Smooth muscle cell of the brain vasculature (primary cell): ENCODE measurements around the gene SUSD5.
A peak's percentile ranks its signal among the peaks of the same experiment; 100 is the strongest.
"Not testable (repeated sequence)": the region's sequence is repeated elsewhere in the genome, so short reads cannot be mapped to it uniquely, and the experiment has no call there.

ENCODE experiments used
- DNase-seq: peaks from one replicate; pipeline ENCODE4 v3.0.0-alpha.2; 2012; ENCODE audit warnings: low read depth, low spot score

Gene SUSD5

DNA sequence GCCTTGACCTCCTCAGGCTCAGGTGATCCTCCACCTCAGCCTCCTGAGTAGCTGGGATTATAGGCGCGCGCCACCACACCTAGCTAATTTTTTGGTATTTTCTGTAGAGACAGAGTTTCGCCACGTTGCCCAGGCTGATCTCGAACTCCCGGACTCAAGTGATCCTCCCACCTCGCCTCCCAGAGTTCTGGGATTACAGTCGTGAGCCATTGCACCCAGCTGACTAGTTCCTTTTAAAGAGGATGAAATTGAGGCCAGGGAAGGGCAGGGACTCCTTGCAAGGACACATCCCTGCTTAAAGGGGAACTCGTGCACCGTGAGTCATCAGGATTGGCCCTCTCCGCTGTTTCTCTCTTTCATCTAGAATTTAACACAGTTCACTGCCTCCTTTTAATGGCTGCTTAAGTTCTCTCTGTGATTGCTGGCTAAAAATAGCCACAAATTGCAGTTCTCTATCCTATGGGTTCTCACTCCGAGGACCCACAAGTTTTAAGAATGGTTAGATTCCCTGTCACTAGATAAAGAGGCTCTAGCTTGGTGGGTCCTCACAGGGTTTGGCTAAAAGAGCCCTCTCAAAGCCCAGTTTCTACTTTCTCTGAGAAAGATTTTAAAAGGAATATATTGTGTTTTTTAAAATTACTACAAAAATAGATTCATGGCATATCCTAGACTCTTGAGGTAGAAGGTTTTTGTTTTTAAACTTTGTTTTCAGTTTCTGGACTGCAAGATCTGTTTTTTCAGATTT, 103.4 kb downstream of the SUSD5 start:
- DNase-seq, result no peak

DNA sequence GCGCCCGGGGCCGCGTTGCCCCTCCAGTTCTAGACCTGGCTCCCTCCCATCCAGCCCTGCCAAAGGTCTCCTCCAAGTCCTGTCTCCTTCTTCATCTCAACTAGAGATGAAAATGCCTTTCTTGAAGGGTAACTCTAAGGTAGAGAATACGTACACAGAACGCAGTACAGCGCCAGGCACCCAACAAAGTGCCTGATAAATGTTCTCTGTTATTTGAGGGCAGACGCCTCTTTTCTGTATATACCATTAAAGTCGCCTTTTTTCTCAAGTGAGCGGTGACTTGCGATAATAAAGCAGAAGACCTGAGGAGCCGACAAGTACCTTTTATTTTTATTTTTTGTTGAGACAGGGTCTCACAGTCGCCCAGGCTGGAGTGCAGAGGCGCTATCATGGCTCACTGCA, 104.0 kb downstream of the SUSD5 start:
- no peak for DNase-seq

- peak; percentile 93 for DNase-seq
Observed at GRCh38 chr3:33113772-33114621, 104.6 kb downstream of the SUSD5 start, which contains the start of gene CRTAP. CRTAP (plus strand) TSS chr3:33114014; CDS start chr3:33114078, 64 bp downstream.

- DNase-seq, result no peak
Observed at GRCh38 chr3:33111581-33111980, 107.0 kb downstream of the SUSD5 start.

- DNase-seq, result not testable (repeated sequence)
Observed at GRCh38 chr3:33106854-33107253, 111.8 kb downstream of the SUSD5 start.

DNA sequence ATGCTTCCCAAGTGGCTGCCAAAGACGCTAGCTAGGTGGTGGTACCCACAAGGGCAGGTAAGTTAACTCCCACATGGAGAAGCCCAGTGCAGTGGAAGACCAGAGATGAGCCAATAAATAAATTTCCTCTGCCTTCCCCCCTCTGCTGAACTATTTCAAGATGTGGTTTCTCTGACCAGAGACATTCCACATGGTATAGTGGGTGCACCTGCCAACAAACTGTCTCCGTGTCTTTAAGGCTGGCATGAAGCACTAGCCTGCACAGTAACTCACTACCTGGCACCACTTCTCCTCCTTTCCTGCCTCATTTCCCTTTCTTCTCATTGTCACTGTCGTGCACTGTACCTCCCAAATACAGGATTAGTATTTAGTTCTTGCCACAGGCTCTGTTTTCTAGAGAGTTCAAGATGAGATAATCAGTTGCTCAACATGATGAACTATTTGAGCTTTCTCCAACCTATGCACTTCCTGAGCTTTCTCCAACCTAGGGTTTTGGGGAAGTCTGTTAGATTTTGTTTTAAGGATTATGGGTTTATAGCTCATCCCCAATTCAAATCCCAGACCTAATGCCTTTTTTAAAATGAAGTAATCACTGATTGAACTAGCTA, 113.2 kb downstream of the SUSD5 start:
- DNase-seq, result no peak

DNA sequence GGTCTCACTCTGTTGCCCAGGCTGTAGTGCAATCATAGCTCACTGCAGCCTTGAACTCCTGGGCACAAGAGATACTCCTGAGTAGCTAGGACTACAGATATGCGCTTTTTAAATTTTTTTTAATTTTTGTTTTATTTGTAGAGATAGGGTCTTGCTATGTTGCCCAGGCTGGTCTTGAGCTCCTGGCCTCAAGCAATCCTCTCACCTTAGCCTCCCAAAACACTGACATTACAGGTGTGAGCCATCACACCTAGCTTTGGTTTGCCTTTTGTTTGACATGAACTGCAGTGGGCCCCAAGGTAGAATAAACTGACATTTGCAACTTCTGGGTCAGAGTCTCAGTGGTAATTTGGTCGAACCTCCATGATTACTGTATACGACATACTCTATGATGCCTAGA, 113.8 kb downstream of the SUSD5 start:
- DNase-seq, result no peak

- no peak for DNase-seq
Observed at GRCh38 chr3:33103480-33103879, 115.1 kb downstream of the SUSD5 start.

DNA sequence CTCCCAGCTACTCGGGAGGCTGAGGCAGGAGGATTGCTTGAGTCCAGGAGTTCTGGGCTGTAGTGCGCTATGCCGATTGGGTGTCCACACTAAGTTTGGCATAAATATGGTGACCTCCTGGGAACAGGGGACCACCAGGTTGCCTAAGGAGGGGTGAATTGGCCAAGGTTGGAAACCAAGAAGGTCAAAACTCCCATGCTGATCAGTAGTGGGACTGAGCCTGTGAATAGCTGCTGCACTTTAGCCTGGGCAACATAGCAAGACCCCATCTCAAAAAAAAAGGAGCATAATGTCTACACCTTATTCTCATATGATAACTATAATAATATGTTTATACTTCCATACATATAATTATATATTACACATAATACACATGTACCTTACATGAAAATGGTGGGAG, 115.6 kb downstream of the SUSD5 start:
- DNase-seq, result no peak

DNA sequence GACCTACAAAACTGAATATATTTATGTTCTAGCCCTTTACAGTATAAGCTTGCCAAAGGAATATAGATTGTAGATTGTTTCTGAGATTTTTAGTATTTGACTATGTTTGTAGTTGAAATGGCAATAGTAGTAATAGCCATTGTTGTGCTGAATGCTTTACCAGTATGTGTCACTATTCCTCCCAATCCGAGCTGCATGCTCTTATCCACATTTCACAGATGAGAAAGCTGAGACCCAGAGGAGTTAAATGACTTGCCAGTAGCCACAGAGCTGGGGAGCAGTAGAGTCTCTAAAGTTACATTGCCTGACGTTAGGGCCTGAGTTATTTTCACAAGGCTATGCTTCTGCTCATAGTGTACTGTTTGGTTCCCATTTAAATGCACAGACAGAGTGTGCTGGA, 118.4 kb downstream of the SUSD5 start:
- no peak for DNase-seq
